NB4 (cell line): ENCODE results near the gene PTPMT1.

Experiments used
- MYC ChIP-seq: IDR thresholded peaks from 2 replicates; pipeline ENCODE4 v1.6.1; 2011; ENCODE audit warnings: low read depth, low read length
- POLR2A ChIP-seq: IDR thresholded peaks from 2 replicates; pipeline ENCODE4 v1.6.1; 2011; ENCODE audit warnings: mild to moderate bottlenecking; ENCODE audit not compliant: insufficient read length; ENCODE audit errors: extremely low read depth
- TF ChIP-seq, protein P1 (sequence below): IDR thresholded peaks from one replicate; pipeline ENCODE4 v1.5.1; 2012; ENCODE audit warnings: low read depth, low read length
- TF ChIP-seq, protein P2 (sequence below): IDR thresholded peaks from 2 replicates; pipeline ENCODE4 v1.6.1; 2011; ENCODE audit warnings: low read depth, low read length

DNA sequence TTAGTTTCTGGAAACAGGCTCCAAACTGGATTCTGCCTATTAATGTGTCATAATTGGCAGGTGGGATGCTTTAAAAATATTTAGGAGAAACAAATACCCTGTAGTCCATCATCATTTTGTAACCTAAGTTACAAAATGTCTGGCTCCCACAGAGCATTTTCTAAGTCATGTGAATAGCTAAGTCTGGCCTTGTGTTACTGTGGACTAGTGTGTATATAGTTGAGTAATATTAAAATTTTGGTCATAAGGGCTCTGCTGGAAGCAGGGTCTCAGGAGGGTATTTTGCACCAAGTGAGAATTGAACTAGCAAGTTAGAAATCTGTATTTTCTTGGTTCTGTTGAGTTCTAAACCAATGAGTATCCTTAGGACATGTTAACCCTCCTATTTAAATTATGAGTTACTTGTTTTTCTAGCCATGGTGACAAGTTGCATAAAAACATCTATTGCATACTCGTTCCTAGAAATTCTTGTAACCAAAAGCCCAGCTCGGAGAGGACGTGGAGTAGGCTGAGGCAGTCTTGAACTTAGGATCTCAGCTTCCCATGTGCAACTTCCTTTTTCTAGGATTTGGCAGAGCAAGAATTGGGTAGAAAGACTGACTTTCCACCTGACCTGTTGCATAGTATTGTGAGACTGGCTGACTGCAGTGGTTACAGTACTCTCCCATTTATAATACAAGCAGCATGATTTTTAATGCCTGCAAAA lies 5.4 kb downstream of the PTPMT1 start:
- TF ChIP-seq, protein P1, sequence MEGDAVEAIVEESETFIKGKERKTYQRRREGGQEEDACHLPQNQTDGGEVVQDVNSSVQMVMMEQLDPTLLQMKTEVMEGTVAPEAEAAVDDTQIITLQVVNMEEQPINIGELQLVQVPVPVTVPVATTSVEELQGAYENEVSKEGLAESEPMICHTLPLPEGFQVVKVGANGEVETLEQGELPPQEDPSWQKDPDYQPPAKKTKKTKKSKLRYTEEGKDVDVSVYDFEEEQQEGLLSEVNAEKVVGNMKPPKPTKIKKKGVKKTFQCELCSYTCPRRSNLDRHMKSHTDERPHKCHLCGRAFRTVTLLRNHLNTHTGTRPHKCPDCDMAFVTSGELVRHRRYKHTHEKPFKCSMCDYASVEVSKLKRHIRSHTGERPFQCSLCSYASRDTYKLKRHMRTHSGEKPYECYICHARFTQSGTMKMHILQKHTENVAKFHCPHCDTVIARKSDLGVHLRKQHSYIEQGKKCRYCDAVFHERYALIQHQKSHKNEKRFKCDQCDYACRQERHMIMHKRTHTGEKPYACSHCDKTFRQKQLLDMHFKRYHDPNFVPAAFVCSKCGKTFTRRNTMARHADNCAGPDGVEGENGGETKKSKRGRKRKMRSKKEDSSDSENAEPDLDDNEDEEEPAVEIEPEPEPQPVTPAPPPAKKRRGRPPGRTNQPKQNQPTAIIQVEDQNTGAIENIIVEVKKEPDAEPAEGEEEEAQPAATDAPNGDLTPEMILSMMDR = no peak
- no peak for TF ChIP-seq POLR2A
- TF ChIP-seq, protein P2, sequence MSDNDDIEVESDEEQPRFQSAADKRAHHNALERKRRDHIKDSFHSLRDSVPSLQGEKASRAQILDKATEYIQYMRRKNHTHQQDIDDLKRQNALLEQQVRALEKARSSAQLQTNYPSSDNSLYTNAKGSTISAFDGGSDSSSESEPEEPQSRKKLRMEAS = no peak
- no peak for TF ChIP-seq MYC
